BLaER1 treated with 17β-estradiol and CSF1 and Interleukin-3, amounts not matched to agents 10 nM and 100 nM (cell line): Measurements from ENCODE around the gene TENM4.
A peak's percentile ranks its signal among the peaks of the same experiment; 100 is the strongest.

ENCODE experiments used
- H3K27ac ChIP-seq, 11 experiments: shearing (Covaris generic); formaldehyde crosslinking; 2 replicates each; pipeline ENCODE4 v1.8.1; 2022
- H3K27me3 ChIP-seq, 11 experiments: shearing (Covaris generic); formaldehyde crosslinking; 2 replicates each; pipeline ENCODE4 v1.8.1; 2022
- H3K36me3 ChIP-seq, 11 experiments: shearing (Covaris generic); formaldehyde crosslinking; 2 replicates each; pipeline ENCODE4 v1.8.1; 2022
- H3K4me1 ChIP-seq, 10 experiments: shearing (Covaris generic); formaldehyde crosslinking; 2 replicates each; pipeline ENCODE4 v1.8.1; 2022
- H3K4me2 ChIP-seq, 11 experiments: shearing (Covaris generic); formaldehyde crosslinking; 2 replicates each; pipeline ENCODE4 v1.8.1; 2022
- H3K4me3 ChIP-seq, 10 experiments: shearing (Covaris generic); formaldehyde crosslinking; 2 replicates each; pipeline ENCODE4 v1.8.1; 2022
- H3K9ac ChIP-seq, 11 experiments: shearing (Covaris generic); formaldehyde crosslinking; 2 replicates each; pipeline ENCODE4 v1.8.1; 2022
- H3K9me3 ChIP-seq, 11 experiments: shearing (Covaris generic); formaldehyde crosslinking; replicated peaks in 1 of 11; 2 replicates each; pipeline ENCODE4 v1.8.1; 2022
- H4K20me1 ChIP-seq, 11 experiments: shearing (Covaris generic); formaldehyde crosslinking; 2 replicates each; pipeline ENCODE4 v1.8.1; 2022
- Cebpa-rat ChIP-seq, 11 experiments: shearing (Covaris generic); IDR thresholded peaks; 2 replicates each; pipeline ENCODE4 v1.8.1; 2022

TENM4 gene

DNA sequence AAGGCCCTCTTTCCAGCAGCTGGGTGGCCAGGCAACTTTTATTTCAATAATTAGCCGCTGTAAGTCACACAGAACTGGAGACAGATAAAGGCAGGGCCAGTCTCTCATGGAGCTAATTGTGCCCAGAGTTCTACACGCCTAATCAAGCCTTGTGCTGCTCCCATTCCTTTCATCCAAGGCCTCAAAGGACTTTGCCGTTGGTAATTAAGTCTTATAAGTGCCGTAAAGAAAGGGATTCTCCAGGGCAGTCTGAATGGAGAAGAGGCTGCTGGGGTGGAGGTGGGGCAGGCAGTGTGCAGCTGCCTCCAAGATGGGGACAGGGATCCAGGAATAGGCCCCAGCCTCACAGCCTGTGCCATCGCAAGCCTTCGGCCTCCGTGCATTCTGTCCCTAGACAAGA lies 357.9 kb downstream of the TENM4 start:
- Histone ChIP-seq H3K9ac (no peak overlapping the region), H3K36me3 (no peaks in the 10 kb centered on the region), H3K4me3 (no peak overlapping the region), H3K4me2 (no peak overlapping the region), H3K4me1 (peaks cover 0 to 18% (median 10%) of the 10 kb centered on the region in 10 experiments; a peak in 8 of 20 replicates), H3K27me3 (no peaks in the 10 kb centered on the region), H4K20me1 (peaks cover 0 to 3% (median 0%) of the 10 kb centered on the region in 11 experiments; a peak in 1 of 22 replicates), H3K27ac (no peak overlapping the region), H3K9me3 (no peaks in the 10 kb centered on the region)
- no peak for TF ChIP-seq Cebpa-rat (IDR thresholded peaks at IDR 0.05)

DNA sequence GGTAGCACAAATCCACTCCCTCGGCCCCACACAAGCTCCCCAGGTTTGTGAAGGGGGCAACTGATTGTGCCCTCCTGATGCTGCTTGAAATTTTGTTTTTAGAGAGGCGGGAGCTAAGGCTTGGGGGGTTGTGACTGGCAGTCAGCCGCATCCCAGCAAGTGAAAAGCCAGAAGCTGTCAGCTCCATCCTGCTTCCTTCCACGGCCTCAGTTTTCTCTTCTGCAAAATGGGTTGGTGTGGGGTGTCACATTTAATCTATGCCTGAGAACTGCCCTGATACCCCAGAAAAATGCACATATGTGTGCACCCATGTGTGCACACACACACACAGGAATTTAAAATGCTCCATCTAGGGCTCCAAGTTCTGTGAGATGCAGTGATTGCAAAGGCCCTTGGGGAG lies 358.6 kb downstream of the TENM4 start:
- H4K20me1 ChIP-seq = peaks cover 0 to 3% (median 0%) of the 10 kb centered on the region in 11 experiments; a peak in 1 of 22 replicates
- no peak overlapping the region for H3K4me3 ChIP-seq
- TF ChIP-seq Cebpa-rat (IDR thresholded peaks at IDR 0.05) = no peak
- H3K27me3 ChIP-seq = no peaks in the 10 kb centered on the region
- no peaks in the 10 kb centered on the region for H3K9me3 ChIP-seq
- H3K4me2 ChIP-seq = no peak overlapping the region
- H3K4me1 ChIP-seq = peaks cover 0 to 18% (median 10%) of the 10 kb centered on the region in 10 experiments; a peak in 8 of 20 replicates
- no peak overlapping the region for H3K27ac ChIP-seq
- H3K36me3 ChIP-seq = no peaks in the 10 kb centered on the region
- no peak overlapping the region for H3K9ac ChIP-seq

DNA sequence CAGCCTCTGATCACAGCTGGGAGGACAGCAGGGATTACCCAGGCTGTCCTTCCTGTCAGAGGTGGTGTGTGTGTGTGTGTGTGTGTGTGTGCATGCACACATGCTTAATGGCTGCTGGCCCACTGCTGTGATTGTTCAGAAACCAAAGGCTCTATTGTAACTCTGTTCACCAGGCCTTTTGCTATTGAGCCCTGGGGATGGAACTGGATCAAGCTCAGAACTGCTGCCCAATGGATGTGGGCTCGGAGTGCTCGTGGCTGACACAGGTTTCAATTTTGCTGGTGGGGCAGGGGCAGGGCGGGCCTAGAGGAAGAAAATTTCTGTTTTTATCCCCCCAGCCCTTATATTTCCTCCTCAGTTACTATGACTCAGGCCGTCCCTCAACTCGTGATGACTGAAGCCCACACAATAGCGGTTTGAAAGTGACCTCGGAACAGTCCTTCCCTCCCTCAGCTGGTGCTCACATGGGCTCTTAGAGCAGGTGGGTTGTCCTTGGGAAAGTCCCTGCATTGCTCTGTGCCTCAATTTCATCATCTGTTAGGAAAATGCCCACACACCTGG lies 359.3 kb downstream of the TENM4 start:
- TF ChIP-seq Cebpa-rat (IDR thresholded peaks at IDR 0.05) = no peak
- Histone ChIP-seq H3K4me3 (no peak overlapping the region), H3K27me3 (no peaks in the 10 kb centered on the region), H3K4me1 (peaks cover 0 to 18% (median 10%) of the 10 kb centered on the region in 10 experiments; a peak in 8 of 20 replicates), H3K9me3 (no peaks in the 10 kb centered on the region), H3K9ac (no peak overlapping the region), H3K27ac (no peak overlapping the region), H3K4me2 (peak overlapping the region in 3 of 11 experiments; percentile 23 to 32 (median 25); a peak in 3 of 22 replicates), H3K36me3 (no peaks in the 10 kb centered on the region), H4K20me1 (peaks cover 0 to 3% (median 0%) of the 10 kb centered on the region in 11 experiments; a peak in 1 of 22 replicates)

DNA sequence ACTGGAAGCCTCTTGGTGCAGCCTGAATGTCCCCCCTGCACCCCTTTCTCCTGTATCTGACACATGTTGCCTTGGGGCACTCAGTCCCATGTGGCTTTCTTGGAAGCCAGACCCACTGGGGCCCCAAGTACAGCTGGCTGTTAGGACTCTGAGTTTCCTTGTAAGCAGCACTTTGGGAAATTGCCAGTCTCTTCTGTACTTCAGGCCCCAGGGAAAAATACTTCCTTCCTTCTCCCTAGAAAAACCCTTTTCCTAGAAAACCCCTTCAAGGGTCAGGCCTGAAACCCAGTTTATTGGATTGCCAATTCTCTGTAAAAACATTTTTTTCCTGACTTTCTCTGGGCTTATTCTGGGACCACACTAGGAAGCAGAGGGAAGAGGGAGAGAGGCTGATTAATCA lies 360.3 kb downstream of the TENM4 start:
- Histone ChIP-seq H3K9ac (no peak overlapping the region), H3K4me2 (peak overlapping the region in 8 of 11 experiments; percentile 25 to 43 (median 29); a peak in 9 of 22 replicates), H4K20me1 (peaks cover 0 to 3% (median 0%) of the 10 kb centered on the region in 11 experiments; a peak in 1 of 22 replicates), H3K4me1 (peaks cover 0 to 18% (median 10%) of the 10 kb centered on the region in 10 experiments; a peak in 8 of 20 replicates), H3K27me3 (no peaks in the 10 kb centered on the region), H3K27ac (no peak overlapping the region), H3K36me3 (no peaks in the 10 kb centered on the region), H3K4me3 (no peak overlapping the region), H3K9me3 (no peaks in the 10 kb centered on the region)
- TF ChIP-seq Cebpa-rat (IDR thresholded peaks at IDR 0.05) = no peak

DNA sequence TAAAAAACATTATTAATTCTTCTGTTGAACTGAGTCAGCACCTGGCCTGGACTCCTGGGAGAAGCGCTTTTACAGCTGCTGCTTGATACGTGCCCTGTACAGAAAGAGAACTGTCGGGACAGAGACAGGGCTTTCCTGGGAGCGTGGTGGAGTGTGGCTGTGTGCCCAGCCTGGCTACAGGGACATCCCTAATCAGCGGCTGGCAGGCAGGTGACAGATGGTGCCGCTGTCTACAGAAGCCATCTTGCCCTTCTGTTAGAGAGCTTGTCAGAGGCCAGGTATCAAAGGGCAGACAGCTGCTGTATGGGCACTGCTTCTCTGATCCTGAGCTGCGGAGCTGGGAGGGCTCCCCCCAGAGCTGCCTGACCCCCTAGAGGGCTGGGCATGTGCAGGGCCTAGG lies 361.8 kb downstream of the TENM4 start:
- Histone ChIP-seq H3K4me2 (no peak overlapping the region), H3K36me3 (no peaks in the 10 kb centered on the region), H3K27ac (no peak overlapping the region), H3K4me3 (no peak overlapping the region), H3K9ac (no peak overlapping the region), H3K4me1 (peaks cover 0 to 27% (median 18%) of the 10 kb centered on the region in 10 experiments; a peak in 10 of 20 replicates), H3K9me3 (no peaks in the 10 kb centered on the region), H3K27me3 (no peaks in the 10 kb centered on the region), H4K20me1 (peaks cover 0 to 3% (median 0%) of the 10 kb centered on the region in 11 experiments; a peak in 1 of 22 replicates)
- TF ChIP-seq Cebpa-rat (IDR thresholded peaks at IDR 0.05) = no peak

DNA sequence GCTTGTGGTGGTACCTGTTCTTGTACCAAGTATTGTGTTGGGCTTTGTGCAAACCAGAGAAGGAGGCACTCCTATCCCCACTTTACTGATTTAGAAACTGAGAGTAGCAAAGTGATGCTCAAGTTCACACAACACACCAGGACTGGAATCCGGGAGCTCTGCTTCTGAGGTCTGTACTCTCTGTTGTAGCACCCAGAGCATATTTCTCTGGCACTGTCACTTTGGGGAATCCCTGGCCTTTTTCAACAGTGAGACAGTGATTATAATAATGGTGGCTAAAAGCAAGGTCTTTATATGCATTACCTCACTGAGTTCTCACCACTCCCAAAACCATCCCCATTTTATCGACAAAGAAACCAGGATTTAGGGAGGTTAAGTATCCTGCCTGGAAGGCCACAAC lies 362.4 kb downstream of the TENM4 start:
- H3K27me3 ChIP-seq = no peaks in the 10 kb centered on the region
- H3K27ac ChIP-seq = no peak overlapping the region
- no peak overlapping the region for H3K4me2 ChIP-seq
- peaks cover 0 to 3% (median 0%) of the 10 kb centered on the region in 11 experiments; a peak in 1 of 22 replicates for H4K20me1 ChIP-seq
- no peaks in the 10 kb centered on the region for H3K36me3 ChIP-seq
- H3K9ac ChIP-seq = no peak overlapping the region
- no peak for TF ChIP-seq Cebpa-rat (IDR thresholded peaks at IDR 0.05)
- H3K9me3 ChIP-seq = no peaks in the 10 kb centered on the region
- H3K4me3 ChIP-seq = no peak overlapping the region
- peaks cover 0 to 32% (median 21%) of the 10 kb centered on the region in 10 experiments; a peak in 10 of 20 replicates for H3K4me1 ChIP-seq

DNA sequence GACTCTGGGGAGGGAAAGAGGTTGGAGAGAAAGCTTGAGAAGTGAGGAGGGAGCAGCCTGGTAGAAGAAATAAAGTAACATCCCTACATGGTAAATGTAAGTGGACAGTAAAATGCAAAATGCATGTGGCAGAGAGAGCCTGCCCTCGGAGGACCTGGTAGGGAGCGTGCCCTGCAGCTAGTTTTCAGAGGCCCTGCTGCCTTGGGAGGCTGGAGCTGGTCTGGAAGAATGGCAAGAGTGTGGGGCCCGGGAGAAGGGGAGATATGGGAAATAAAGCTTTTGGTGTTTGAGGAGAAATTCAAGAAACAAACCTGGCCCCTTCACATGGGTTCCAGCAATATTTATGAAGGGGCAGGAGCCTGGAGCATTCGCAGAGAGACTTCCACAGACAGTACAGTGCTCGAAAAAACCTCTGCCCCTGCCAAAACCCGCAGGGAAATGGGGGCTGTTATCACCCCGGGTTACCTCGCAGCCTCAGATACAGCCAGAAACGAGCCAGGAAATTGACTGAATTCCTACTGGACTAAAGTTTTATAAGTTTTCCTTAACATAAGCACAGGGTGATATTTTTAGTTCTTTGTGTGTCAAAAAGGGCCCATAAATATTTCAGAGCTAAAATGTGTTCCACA lies 363.0 kb downstream of the TENM4 start:
- Histone ChIP-seq H3K4me2 (no peak overlapping the region), H3K36me3 (no peaks in the 10 kb centered on the region), H3K9ac (no peak overlapping the region), H3K4me1 (peaks cover 0 to 36% (median 22%) of the 10 kb centered on the region in 10 experiments; a peak in 10 of 20 replicates), H4K20me1 (peaks cover 0 to 3% (median 0%) of the 10 kb centered on the region in 11 experiments; a peak in 1 of 22 replicates), H3K27me3 (no peaks in the 10 kb centered on the region), H3K9me3 (no peaks in the 10 kb centered on the region), H3K4me3 (no peak overlapping the region), H3K27ac (no peak overlapping the region)
- TF ChIP-seq Cebpa-rat (IDR thresholded peaks at IDR 0.05) = no peak

DNA sequence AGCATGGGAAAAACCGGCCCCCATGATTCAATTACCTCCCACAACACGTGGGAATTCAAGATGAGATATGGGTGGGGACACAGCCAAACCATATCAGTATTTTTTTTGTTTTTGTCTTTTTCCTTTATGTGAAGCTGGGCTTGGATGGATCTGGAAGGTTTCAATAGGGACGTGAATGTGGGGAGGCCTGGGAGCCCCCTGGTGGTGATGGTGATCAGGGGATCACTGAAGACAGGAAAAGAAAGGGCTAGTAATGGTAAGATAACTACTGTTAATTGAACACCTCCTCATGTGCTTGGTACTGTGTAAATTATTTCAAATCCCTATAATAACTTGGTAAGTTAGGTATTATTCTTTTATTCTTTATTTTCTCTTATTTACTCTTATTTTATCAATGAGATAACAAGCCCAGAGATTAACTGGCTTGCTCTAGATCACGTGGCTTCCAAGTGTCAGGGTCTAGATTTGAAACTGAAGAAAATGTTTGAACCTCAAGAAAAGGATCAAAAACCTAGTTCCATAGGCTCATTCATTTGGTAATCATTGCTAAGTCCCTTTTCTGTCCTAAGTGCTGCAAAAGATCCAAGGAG lies 364.2 kb downstream of the TENM4 start:
- no peak for TF ChIP-seq Cebpa-rat (IDR thresholded peaks at IDR 0.05)
- H3K27ac ChIP-seq = no peak overlapping the region
- peaks cover 0 to 3% (median 0%) of the 10 kb centered on the region in 11 experiments; a peak in 1 of 22 replicates for H4K20me1 ChIP-seq
- H3K9me3 ChIP-seq = no peaks in the 10 kb centered on the region
- H3K36me3 ChIP-seq = no peaks in the 10 kb centered on the region
- no peak overlapping the region for H3K4me2 ChIP-seq
- no peak overlapping the region for H3K4me3 ChIP-seq
- no peaks in the 10 kb centered on the region for H3K27me3 ChIP-seq
- peaks cover 0 to 34% (median 22%) of the 10 kb centered on the region in 10 experiments; a peak in 10 of 20 replicates for H3K4me1 ChIP-seq
- no peak overlapping the region for H3K9ac ChIP-seq

DNA sequence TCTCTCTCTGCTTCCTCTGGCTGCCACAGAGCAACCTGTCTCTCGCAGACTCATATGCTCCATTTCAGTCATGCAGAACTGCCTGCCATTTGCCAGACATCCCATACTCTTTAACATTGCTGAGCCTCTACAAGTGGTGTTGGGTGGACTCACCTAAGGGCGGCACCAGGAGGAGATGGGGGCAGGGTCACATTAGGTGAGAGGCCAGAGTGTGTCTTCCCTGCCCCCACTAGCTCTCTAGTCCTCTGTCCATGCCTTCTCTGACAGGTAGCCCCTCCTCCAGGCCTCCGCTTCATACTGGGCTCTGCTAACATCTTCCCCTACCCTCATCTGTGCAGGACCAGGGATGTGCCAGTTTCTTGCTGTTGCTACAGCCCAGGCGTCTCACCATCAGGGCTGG lies 366.3 kb downstream of the TENM4 start:
- Histone ChIP-seq H3K36me3 (peaks cover 0 to 6% (median 0%) of the 10 kb centered on the region in 11 experiments; a peak in 3 of 22 replicates), H3K27me3 (no peaks in the 10 kb centered on the region), H3K4me2 (peak overlapping the region in 6 of 11 experiments; percentile 4 to 61 (median 42); a peak in 9 of 22 replicates), H3K4me1 (peaks cover 0 to 20% (median 15%) of the 10 kb centered on the region in 10 experiments; a peak in 9 of 20 replicates), H3K4me3 (no peak overlapping the region), H3K9me3 (no peaks in the 10 kb centered on the region), H3K9ac (no peak overlapping the region), H4K20me1 (no peaks in the 10 kb centered on the region), H3K27ac (no peak overlapping the region)
- TF ChIP-seq Cebpa-rat (IDR thresholded peaks at IDR 0.05) = no peak
